ENCODE results near the gene MRPL4. TPM values are rescaled to one million over a fixed set of nuclear protein-coding genes. Genes with fewer than 3 reads are reported as not detected.

Gene MRPL4
- total and polyA plus RNA-seq, 4 donors = 21.5 to 74.8 (median 33.7) TPM

GRCh38 chr19:10211691-10212090 lies 40.3 kb upstream of the MRPL4 start:
- no peaks in the 10 kb centered on the region for H3K4me1 ChIP-seq (ENCODE audit: control insufficient read depth in 4 of 4, insufficient read depth in 4 of 4, low read length in 3 of 4)
- DNase-seq (ENCODE audit: low spot score) = no peak
- H3K4me3 ChIP-seq (ENCODE audit: low read depth in 1 of 3, low read length in 3 of 3) = no peak overlapping the region
- WGBS = 92% methylated on average over 6 of the region's 6 CpGs
- TF ChIP-seq GABPA (IDR thresholded peaks at IDR 0.05 in 1 of 2, conservative IDR thresholded peaks at IDR 0.05 in 1 of 2) = no peak
- H3K9ac ChIP-seq (ENCODE audit: low read depth in 1 of 2, low read length in 2 of 2) = no peak overlapping the region
- H3K27ac ChIP-seq (ENCODE audit: low read depth in 1 of 2, low read length in 2 of 2) = no peak overlapping the region
- H3K36me3 ChIP-seq (ENCODE audit: control insufficient read depth in 4 of 4, insufficient read depth in 3 of 4, low read depth in 1 of 4, low read length in 3 of 4) = no peaks in the 10 kb centered on the region
- no peaks in the 10 kb centered on the region for H3K27me3 ChIP-seq (ENCODE audit: control insufficient read depth in 4 of 4, insufficient read depth in 4 of 4, low read length in 3 of 4)
- no peaks in the 10 kb centered on the region for H3K9me3 ChIP-seq (ENCODE audit: control insufficient read depth in 4 of 4, low read length in 3 of 4)

DNA sequence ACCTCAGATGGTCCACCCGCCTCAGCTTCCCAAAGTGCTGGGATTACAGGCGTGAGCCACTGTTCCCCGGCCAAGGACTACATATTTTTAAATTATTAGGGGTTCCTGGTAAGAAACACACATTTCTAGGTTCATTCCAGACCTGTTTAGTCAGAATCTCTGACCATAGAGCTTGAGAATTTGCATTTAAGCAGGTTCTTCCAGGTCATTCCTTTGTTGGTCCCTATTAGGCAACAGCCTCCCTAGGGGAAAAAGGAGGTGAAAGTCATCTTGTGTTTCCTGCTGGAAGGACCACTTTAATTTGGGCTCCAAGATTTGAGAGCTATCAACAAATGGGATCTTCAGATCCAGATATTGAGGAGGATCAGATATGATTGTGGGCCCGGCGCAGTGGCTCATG lies 37.2 kb upstream of the MRPL4 start:
- no peaks in the 10 kb centered on the region for H3K9me3 ChIP-seq (ENCODE audit: control insufficient read depth in 4 of 4, low read length in 3 of 4)
- peaks cover 0 to 5% (median 2%) of the 10 kb centered on the region in 4 donors for H3K4me1 ChIP-seq (ENCODE audit: control insufficient read depth in 4 of 4, insufficient read depth in 4 of 4, low read length in 3 of 4)
- H3K27ac ChIP-seq (ENCODE audit: low read depth in 1 of 2, low read length in 2 of 2) = no peak overlapping the region
- H3K27me3 ChIP-seq (ENCODE audit: control insufficient read depth in 4 of 4, insufficient read depth in 4 of 4, low read length in 3 of 4) = no peaks in the 10 kb centered on the region
- no peak overlapping the region for H3K9ac ChIP-seq (ENCODE audit: low read depth in 1 of 2, low read length in 2 of 2)
- WGBS = 98% methylated on average over 5 of the region's 5 CpGs
- no peak for DNase-seq (ENCODE audit: low spot score)
- H3K4me3 ChIP-seq (ENCODE audit: low read depth in 1 of 3, low read length in 3 of 3) = no peak overlapping the region
- TF ChIP-seq NR2F2 (IDR thresholded peaks at IDR 0.05) (no peak), FOXA1 (IDR thresholded peaks at IDR 0.05) (no peak), RXRA (IDR thresholded peaks at IDR 0.05) (no peak), HNF4G (IDR thresholded peaks at IDR 0.05) (no peak), REST (IDR thresholded peaks at IDR 0.05) (no peak), EGR1 (IDR thresholded peaks at IDR 0.05; ENCODE audit: low read depth in 2 of 2) (no peak), SP1 (IDR thresholded peaks at IDR 0.05) (no peak), JUND (IDR thresholded peaks at IDR 0.05) (no peak), YY1 (IDR thresholded peaks at IDR 0.05) (no peak), MAX (IDR thresholded peaks at IDR 0.05) (no peak), TAF1 (conservative IDR thresholded peaks at IDR 0.05) (no peak), FOXA2 (IDR thresholded peaks at IDR 0.05) (no peak), GABPA (IDR thresholded peaks at IDR 0.05 in 1 of 2, conservative IDR thresholded peaks at IDR 0.05 in 1 of 2) (no peak)
- TF ChIP-seq, protein P1, sequence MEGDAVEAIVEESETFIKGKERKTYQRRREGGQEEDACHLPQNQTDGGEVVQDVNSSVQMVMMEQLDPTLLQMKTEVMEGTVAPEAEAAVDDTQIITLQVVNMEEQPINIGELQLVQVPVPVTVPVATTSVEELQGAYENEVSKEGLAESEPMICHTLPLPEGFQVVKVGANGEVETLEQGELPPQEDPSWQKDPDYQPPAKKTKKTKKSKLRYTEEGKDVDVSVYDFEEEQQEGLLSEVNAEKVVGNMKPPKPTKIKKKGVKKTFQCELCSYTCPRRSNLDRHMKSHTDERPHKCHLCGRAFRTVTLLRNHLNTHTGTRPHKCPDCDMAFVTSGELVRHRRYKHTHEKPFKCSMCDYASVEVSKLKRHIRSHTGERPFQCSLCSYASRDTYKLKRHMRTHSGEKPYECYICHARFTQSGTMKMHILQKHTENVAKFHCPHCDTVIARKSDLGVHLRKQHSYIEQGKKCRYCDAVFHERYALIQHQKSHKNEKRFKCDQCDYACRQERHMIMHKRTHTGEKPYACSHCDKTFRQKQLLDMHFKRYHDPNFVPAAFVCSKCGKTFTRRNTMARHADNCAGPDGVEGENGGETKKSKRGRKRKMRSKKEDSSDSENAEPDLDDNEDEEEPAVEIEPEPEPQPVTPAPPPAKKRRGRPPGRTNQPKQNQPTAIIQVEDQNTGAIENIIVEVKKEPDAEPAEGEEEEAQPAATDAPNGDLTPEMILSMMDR (IDR thresholded peaks at IDR 0.05; ENCODE audit: low read depth, low read length, missing input control) = no peak
- TF ChIP-seq, protein P2, sequence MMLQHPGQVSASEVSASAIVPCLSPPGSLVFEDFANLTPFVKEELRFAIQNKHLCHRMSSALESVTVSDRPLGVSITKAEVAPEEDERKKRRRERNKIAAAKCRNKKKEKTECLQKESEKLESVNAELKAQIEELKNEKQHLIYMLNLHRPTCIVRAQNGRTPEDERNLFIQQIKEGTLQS (IDR thresholded peaks at IDR 0.05) = no peak
- H3K36me3 ChIP-seq (ENCODE audit: control insufficient read depth in 4 of 4, insufficient read depth in 3 of 4, low read depth in 1 of 4, low read length in 3 of 4) = no peaks in the 10 kb centered on the region

All from liver (tissue), 9 donors.